Testis (tissue), 3 donors: ENCODE results near the gene OOSP4B. TPM values are rescaled to one million over a fixed set of nuclear protein-coding genes. Genes with fewer than 3 reads are reported as not detected.

Source experiments
- DNase-seq: peaks from one replicate; pipeline ENCODE4 v3.0.0-alpha.2; 2019
- H3K27ac ChIP-seq, 2 donors: fragments of 200-600 bp; sonication (generic); one replicate each; pipeline ENCODE4 v1.5.1; 2019
- H3K27me3 ChIP-seq: fragments of 200-600 bp; sonication (generic); one replicate; pipeline ENCODE4 v1.5.1; 2019
- H3K36me3 ChIP-seq: fragments of 200-600 bp; sonication (generic); one replicate; pipeline ENCODE4 v1.5.1; 2017; ENCODE audit warnings: low read depth; ENCODE audit errors: missing control alignments
- H3K4me1 ChIP-seq: fragments of 200-600 bp; sonication (generic); one replicate; pipeline ENCODE4 v1.5.1; 2019
- H3K4me3 ChIP-seq, 2 donors: fragments of 200-600 bp; sonication (generic); one replicate each; pipeline ENCODE4 v1.5.1; 2017 to 2019
- H3K9me3 ChIP-seq: fragments of 200-600 bp; sonication (generic); one replicate; pipeline ENCODE4 v1.5.1; 2017
- CTCF ChIP-seq, 3 experiments: fragments of 450-650 bp in 2 of 3; fragments of 200-600 bp in 1 of 3; sonication (generic) in 1 of 3; IDR thresholded peaks; one replicate each; pipeline ENCODE4 v1.5.1; 2016 to 2019; ENCODE audit warnings: antibody characterized with exemption in 3 of 3, mild to moderate bottlenecking in 2 of 3, moderate library complexity in 1 of 3
- POLR2A ChIP-seq: fragments of 450-650 bp; IDR thresholded peaks from one replicate; pipeline ENCODE4 v1.6.1; 2017; ENCODE audit warnings: antibody characterized with exemption, mild to moderate bottlenecking, moderate library complexity
- WGBS, 2 donors: methylation state at CpG; one replicate each; pipeline ENCODE4 v1.1.5; 2018; 5-methylcytosine and 5-hydroxymethylcytosine counted together
- intact Hi-C: fragments of 100-400 bp; cut with DNase I; formaldehyde crosslinking; loops from one replicate; pipeline ENCODE4 v1.15.1; 2023; ENCODE audit warnings: low total_unique reads
- polyA plus RNA-seq: library from polyadenylated mRNA; stranded (reverse); fragments of 350-450 nt; fragmentation: Illumina TruSeq; extraction: RNeasy Lipid Tissue Mini Kit (QIAGEN cat#74804); gene quantifications from one replicate; pipeline ENCODE4 v1.2.3, GENCODE V29; 2014; ENCODE audit warnings: low read depth, low replicate concordance; ENCODE audit not compliant: insufficient read depth
- total RNA-seq, 2 donors: library from RNA; depleted of rRNA; stranded (reverse); fragments of >200 nt; gene quantifications; one replicate each; pipeline ENCODE4 v1.2.3, GENCODE V29; 2016

OOSP4B gene
- total and polyA plus RNA-seq, 3 donors from 2014 or later, result 0.43 TPM; not detected in 2

GRCh38 chr11:59992425-59992824 lies 24.6 kb upstream of the OOSP4B start:
- H3K36me3 ChIP-seq, result no peaks in the 10 kb centered on the region
- DNase-seq, result no peak
- intact Hi-C loops, result no loop called here
- WGBS, 2 donors, result 82 to 87% methylated on average over 5 of the region's 5 CpGs
- no peaks in the 10 kb centered on the region for H3K27me3 ChIP-seq
- no peaks in the 10 kb centered on the region for H3K9me3 ChIP-seq
- no peaks in the 10 kb centered on the region for H3K4me1 ChIP-seq
- no peak overlapping the region for H3K27ac ChIP-seq
- no peak overlapping the region for H3K4me3 ChIP-seq
- TF ChIP-seq CTCF (IDR thresholded peaks at IDR 0.05) (no peak), POLR2A (no peak)

- TF ChIP-seq POLR2A, result no peak
- no peak for TF ChIP-seq CTCF (IDR thresholded peaks at IDR 0.05)
- no peaks in the 10 kb centered on the region for H3K9me3 ChIP-seq
- H3K36me3 ChIP-seq, result no peaks in the 10 kb centered on the region
- H3K4me1 ChIP-seq, result no peaks in the 10 kb centered on the region
- intact Hi-C loops, result no loop called here
- 72 to 88% methylated on average over 2 of the region's 2 CpGs for WGBS, 2 donors
- no peak overlapping the region for H3K4me3 ChIP-seq
- H3K27me3 ChIP-seq, result no peaks in the 10 kb centered on the region
- no peak overlapping the region for H3K27ac ChIP-seq
- no peak for DNase-seq
Observed at GRCh38 chr11:59997800-59998199, 19.2 kb upstream of the OOSP4B start.

- Histone ChIP-seq H3K4me1 (no peaks in the 10 kb centered on the region), H3K27ac (no peak overlapping the region), H3K27me3 (no peaks in the 10 kb centered on the region), H3K9me3 (no peaks in the 10 kb centered on the region), H3K4me3 (no peak overlapping the region), H3K36me3 (no peaks in the 10 kb centered on the region)
- no peak for DNase-seq
- TF ChIP-seq CTCF (IDR thresholded peaks at IDR 0.05) (no peak), POLR2A (no peak)
- WGBS, 2 donors, result 76 to 77% methylated on average over 4 of the region's 4 CpGs
- intact Hi-C loops, result no loop called here
Observed at GRCh38 chr11:59999691-60000090, 17.3 kb upstream of the OOSP4B start.

GRCh38 chr11:60003729-60004128 lies 13.3 kb upstream of the OOSP4B start:
- Histone ChIP-seq H3K27me3 (no peaks in the 10 kb centered on the region), H3K4me1 (no peaks in the 10 kb centered on the region), H3K36me3 (no peaks in the 10 kb centered on the region), H3K4me3 (no peak overlapping the region), H3K9me3 (no peaks in the 10 kb centered on the region), H3K27ac (no peak overlapping the region)
- 78 to 83% methylated on average over 2 of the region's 2 CpGs for WGBS, 2 donors
- DNase-seq, result no peak
- no peak for TF ChIP-seq POLR2A
- intact Hi-C loops, result no loop called here

- 92 to 100% methylated on average over 1 of the region's 1 CpG for WGBS, 2 donors
- Histone ChIP-seq H3K36me3 (no peaks in the 10 kb centered on the region), H3K27ac (no peak overlapping the region), H3K9me3 (no peaks in the 10 kb centered on the region), H3K4me1 (no peaks in the 10 kb centered on the region), H3K27me3 (no peaks in the 10 kb centered on the region), H3K4me3 (no peak overlapping the region)
- intact Hi-C loops, result no loop called here
- DNase-seq, result no peak
- TF ChIP-seq CTCF (IDR thresholded peaks at IDR 0.05) (no peak), POLR2A (no peak)
Observed at GRCh38 chr11:60005360-60005759, 11.6 kb upstream of the OOSP4B start.
